Measurements from ENCODE around the gene PAIP2. TPM values are rescaled to one million over a fixed set of nuclear protein-coding genes. Genes with fewer than 3 reads are reported as not detected.
"Not testable (repeated sequence)": the region's sequence is repeated elsewhere in the genome, so short reads cannot be mapped to it uniquely, and the experiment has no call there.

Gene PAIP2
- total RNA-seq, 1 donor from 2014 or later: 88.2 TPM

DNA sequence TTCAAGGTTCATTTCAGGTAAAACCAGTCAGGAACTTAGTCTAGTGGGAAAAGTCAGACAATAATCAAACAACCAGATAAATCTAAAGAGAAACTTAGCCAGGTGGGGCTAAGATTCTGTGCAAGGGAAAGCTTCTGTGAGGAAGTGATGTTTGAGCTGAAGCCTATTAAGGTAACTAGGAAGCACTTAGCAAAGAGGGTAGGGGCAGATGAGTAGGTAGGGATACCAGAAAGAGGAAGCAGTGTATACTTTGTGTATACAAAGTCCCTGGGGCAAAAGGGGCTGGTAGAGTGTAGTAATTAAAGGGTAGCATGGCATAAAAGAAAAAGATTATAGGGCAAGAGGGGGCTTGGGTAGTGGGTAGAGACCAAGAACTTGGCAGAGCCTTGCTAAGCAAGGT, 65.9 kb downstream of the PAIP2 start:
- H3K36me3 Mint-ChIP-seq: peaks cover 1% of the 10 kb centered on the region
- TF ChIP-seq, protein P1, sequence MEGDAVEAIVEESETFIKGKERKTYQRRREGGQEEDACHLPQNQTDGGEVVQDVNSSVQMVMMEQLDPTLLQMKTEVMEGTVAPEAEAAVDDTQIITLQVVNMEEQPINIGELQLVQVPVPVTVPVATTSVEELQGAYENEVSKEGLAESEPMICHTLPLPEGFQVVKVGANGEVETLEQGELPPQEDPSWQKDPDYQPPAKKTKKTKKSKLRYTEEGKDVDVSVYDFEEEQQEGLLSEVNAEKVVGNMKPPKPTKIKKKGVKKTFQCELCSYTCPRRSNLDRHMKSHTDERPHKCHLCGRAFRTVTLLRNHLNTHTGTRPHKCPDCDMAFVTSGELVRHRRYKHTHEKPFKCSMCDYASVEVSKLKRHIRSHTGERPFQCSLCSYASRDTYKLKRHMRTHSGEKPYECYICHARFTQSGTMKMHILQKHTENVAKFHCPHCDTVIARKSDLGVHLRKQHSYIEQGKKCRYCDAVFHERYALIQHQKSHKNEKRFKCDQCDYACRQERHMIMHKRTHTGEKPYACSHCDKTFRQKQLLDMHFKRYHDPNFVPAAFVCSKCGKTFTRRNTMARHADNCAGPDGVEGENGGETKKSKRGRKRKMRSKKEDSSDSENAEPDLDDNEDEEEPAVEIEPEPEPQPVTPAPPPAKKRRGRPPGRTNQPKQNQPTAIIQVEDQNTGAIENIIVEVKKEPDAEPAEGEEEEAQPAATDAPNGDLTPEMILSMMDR (IDR thresholded peaks at IDR 0.05; ENCODE audit: unreplicated experiment): no peak
- no peak for DNase-seq (ENCODE audit: low spot score in 2 of 2, unreplicated experiment in 2 of 2)
- no peak overlapping the region for H3K4me3 Mint-ChIP-seq
- no peak overlapping the region for H3K27ac Mint-ChIP-seq
- no peaks in the 10 kb centered on the region for H3K27me3 Mint-ChIP-seq (ENCODE audit: low read depth)
- no peaks in the 10 kb centered on the region for H3K9me3 Mint-ChIP-seq
- H3K4me1 Mint-ChIP-seq: peaks cover 14% of the 10 kb centered on the region

DNA sequence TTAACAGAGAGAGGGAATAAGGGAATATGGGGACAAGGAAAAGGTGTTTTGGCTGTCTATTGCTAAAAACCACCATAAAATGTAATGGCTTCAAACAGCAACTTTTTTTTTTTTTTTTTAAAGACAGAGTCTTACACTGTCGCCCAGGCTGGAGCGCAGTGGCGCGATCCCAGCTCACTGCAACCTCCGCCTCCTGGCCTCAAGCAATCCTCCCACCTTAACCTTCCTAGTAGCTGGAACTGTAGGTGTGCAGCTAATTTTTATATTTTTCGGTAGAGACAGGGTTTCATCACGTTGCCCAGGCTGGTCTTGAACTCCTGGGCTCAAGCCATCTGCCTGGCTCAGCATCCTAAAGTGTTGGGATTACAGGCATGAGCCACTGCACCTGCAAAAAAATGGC, 66.5 kb downstream of the PAIP2 start:
- no peak for DNase-seq (ENCODE audit: low spot score in 2 of 2, unreplicated experiment in 2 of 2)
- no peaks in the 10 kb centered on the region for H3K9me3 Mint-ChIP-seq
- TF ChIP-seq, protein P1 (IDR thresholded peaks at IDR 0.05; ENCODE audit: unreplicated experiment): no peak
- peaks cover 10% of the 10 kb centered on the region for H3K4me1 Mint-ChIP-seq
- no peak overlapping the region for H3K27ac Mint-ChIP-seq
- H3K36me3 Mint-ChIP-seq: peaks cover 1% of the 10 kb centered on the region
- H3K4me3 Mint-ChIP-seq: no peak overlapping the region
- H3K27me3 Mint-ChIP-seq (ENCODE audit: low read depth): no peaks in the 10 kb centered on the region

DNA sequence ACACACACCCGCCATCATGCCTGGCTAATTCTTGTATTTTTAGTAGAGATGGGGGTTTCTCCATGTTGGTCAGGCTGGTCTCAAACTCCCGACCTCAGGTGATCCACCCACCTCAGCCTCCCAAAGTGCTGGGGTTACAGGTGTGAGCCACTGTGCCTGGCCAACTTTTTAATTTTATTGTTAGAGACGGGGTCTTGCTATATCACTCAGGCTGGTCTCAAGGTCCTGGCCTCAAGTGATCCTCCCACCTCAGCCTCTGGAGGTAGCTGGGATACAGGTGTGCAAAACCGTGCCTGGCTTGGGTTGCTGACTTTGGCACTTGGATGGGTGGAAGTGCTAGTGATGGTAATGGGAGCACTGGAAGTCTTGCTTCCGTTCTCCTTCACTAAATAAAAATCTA, 67.5 kb downstream of the PAIP2 start:
- H3K4me1 Mint-ChIP-seq; H3K27me3 Mint-ChIP-seq (ENCODE audit: low read depth); H3K36me3 Mint-ChIP-seq; H3K4me3 Mint-ChIP-seq; DNase-seq (ENCODE audit: low spot score in 2 of 2, unreplicated experiment in 2 of 2); H3K27ac Mint-ChIP-seq; H3K9me3 Mint-ChIP-seq: not testable (repeated sequence)

DNA sequence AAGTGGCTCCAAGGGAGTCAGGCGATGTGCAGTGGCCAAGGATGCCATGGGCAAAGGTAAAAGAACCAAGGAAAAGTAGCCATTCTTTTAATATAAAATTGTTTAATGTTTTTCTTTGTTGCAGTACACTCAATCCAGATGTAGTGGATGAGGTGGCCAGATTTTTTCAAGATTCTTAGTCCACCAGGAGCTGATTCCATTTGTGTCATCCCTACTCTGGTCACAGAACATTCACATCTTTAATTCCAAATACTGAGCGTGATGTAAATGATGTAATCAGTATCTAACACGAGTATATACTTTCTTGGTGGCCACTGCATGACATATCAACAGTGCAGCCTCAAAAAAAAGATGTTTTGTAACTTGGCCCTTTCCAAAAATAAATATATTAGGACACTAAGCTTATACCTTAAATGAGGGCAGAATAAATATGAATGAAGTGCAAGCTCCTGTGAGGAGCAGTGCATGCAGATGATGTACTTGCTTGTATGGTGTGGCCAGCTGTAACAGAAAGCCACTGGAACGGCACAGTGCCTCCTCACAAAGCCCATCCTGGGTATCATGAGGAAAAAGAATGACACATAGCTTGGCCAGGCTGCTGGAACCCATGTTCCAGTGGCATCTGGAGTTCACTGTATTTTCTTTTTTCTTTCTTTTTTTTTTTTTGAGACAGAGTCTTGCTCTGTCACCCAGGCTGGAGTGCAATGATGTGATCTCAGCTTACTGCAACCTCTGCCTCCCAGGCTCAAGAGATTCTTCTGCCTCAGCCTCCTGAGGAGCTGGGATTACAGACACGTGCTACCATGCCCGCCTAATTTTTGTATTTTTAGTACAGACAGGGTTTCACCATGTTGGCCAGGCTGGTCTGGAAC, 68.7 kb downstream of the PAIP2 start:
- no peak for DNase-seq (ENCODE audit: low spot score in 2 of 2, unreplicated experiment in 2 of 2)
- TF ChIP-seq, protein P1 (IDR thresholded peaks at IDR 0.05; ENCODE audit: unreplicated experiment): no peak
- Mint-ChIP-seq H3K27me3 (ENCODE audit: low read depth) (no peaks in the 10 kb centered on the region), H3K27ac (no peak overlapping the region), H3K36me3 (peaks cover 4% of the 10 kb centered on the region), H3K4me3 (no peak overlapping the region), H3K4me1 (no peaks in the 10 kb centered on the region), H3K9me3 (no peaks in the 10 kb centered on the region)

DNA sequence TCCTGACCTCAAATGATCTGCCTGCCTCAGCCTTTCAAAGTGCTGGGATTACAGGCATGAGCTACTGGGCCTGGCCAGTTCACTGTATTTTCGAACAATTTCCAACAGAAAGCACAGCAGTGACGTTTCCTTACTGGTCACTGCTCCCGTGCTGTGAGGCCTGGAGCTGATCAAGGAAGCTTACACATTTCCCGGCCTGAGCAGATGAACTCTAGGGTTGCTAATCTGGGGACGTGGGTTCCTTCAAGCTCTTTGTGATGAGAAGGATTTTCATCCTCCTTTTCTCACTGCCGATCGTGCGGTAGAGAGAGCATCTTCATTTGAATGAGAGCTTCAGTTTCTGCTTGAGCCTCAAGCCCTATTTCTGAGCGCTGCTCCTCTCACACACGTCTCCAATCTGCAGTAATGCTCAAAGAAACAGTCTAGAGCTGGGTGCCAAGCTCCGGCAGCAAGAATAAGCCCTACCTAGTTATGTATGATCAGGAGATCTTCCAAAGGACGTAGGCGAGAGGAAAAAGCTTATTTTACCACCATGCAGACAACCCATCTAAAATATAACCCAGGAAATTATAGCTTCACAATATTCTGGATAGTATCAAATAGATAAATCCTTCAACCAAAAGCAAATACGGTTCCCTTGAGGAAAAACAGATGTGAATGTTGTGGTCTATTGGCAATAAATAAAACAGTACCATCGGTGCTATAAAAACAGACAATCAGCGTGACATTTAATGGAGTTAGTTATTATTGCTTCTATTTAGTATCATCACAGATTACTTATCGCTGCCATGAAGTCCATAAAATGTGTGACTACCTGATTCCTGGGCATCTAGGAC, 69.6 kb downstream of the PAIP2 start:
- no peak overlapping the region for H3K27ac Mint-ChIP-seq
- no peaks in the 10 kb centered on the region for H3K27me3 Mint-ChIP-seq (ENCODE audit: low read depth)
- H3K4me3 Mint-ChIP-seq: no peak overlapping the region
- no peak for DNase-seq (ENCODE audit: low spot score in 2 of 2, unreplicated experiment in 2 of 2)
- no peaks in the 10 kb centered on the region for H3K9me3 Mint-ChIP-seq
- no peaks in the 10 kb centered on the region for H3K4me1 Mint-ChIP-seq
- TF ChIP-seq, protein P1 (IDR thresholded peaks at IDR 0.05; ENCODE audit: unreplicated experiment): no peak
- H3K36me3 Mint-ChIP-seq: peaks cover 4% of the 10 kb centered on the region

DNA sequence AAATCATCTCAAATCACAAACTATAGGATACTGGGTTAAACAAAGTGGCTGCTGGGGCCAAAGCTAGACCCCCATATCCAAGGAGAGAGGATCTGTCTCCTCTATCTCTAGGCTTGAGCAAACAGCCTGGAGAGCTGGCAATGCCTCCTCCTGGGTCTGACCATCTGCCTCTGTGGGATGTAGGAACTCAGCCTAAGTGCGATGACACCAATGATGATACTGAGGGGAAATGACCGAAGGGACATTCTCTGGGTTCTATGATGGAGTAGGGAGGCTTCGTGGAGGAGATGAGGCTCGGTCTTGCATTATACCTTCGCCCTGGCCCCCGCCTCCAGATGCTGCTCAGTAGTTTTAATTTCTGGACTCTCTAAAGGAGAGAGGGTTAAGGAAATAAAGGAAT, 71.5 kb downstream of the PAIP2 start:
- H3K27me3 Mint-ChIP-seq (ENCODE audit: low read depth): no peaks in the 10 kb centered on the region
- TF ChIP-seq, protein P1 (IDR thresholded peaks at IDR 0.05; ENCODE audit: unreplicated experiment): no peak
- peaks cover 4% of the 10 kb centered on the region for H3K36me3 Mint-ChIP-seq
- H3K27ac Mint-ChIP-seq: no peak overlapping the region
- DNase-seq (ENCODE audit: low spot score in 2 of 2, unreplicated experiment in 2 of 2): no peak
- no peaks in the 10 kb centered on the region for H3K9me3 Mint-ChIP-seq
- H3K4me1 Mint-ChIP-seq: no peaks in the 10 kb centered on the region
- H3K4me3 Mint-ChIP-seq: no peak overlapping the region
